ENCODE results near the gene ARPC5L. TPM values are rescaled to one million over a fixed set of nuclear protein-coding genes. Genes with fewer than 3 reads are reported as not detected.
A peak's percentile ranks its signal among the peaks of the same experiment; 100 is the strongest.
"Not testable (repeated sequence)": the region's sequence is repeated elsewhere in the genome, so short reads cannot be mapped to it uniquely, and the experiment has no call there.

ARPC5L gene
- polyA plus RNA-seq, 3 donors = 31.1 to 40.3 (median 39.3) TPM

DNA sequence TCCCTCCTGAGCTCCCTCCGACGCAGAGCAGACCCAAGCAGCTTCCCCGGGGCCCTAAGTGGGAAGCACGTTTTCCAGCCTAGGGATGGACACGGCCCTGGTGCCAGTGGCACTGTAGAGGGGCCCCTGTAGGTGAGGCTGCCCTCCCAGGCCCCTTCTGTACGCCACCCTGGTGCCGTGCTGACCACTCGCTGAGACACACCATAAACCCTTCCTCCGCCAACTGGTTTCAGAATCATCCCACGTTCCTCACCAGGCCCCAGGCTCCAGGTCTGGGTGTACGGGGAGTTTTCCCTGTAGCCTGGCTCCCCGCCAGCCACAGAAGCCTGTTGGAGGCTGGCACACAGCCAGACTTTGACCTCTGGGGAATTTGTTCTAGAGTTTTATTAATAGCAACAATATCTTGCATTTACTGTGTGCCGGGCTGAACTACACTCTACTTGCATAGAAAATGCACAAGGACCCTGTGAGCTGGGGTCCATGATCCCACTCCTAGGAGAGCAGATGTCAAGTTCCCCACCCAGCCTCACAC lies 26.8 kb upstream of the ARPC5L start:
- peak in 6 of 11 donors; percentile 39 to 74 (median 53) for DNase-seq (ENCODE audit: extremely low read depth in 1 of 11, low read depth in 9 of 11, low spot score in 4 of 11)

DNA sequence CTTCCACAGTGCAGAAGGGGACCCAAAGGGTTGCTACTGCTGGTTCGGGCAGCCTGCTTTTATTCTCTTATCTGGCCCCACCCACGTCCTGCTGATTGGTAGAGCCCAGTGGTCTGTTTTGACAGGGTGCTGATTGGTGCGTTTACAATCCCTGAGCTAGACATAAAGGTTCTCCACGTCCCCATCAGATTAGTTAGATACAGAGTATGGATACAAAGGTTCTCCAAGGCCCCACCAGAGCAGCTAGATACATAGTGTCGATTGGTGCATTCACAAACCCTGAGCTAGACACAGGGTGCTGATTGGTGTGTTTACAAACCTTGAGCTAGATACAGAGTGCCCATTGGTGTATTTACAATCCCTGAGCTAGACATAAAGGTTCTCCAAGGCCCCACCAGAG lies 23.8 kb upstream of the ARPC5L start:
- DNase-seq (ENCODE audit: extremely low read depth in 1 of 11, low read depth in 9 of 11, low spot score in 4 of 11) = not testable (repeated sequence)

DNA sequence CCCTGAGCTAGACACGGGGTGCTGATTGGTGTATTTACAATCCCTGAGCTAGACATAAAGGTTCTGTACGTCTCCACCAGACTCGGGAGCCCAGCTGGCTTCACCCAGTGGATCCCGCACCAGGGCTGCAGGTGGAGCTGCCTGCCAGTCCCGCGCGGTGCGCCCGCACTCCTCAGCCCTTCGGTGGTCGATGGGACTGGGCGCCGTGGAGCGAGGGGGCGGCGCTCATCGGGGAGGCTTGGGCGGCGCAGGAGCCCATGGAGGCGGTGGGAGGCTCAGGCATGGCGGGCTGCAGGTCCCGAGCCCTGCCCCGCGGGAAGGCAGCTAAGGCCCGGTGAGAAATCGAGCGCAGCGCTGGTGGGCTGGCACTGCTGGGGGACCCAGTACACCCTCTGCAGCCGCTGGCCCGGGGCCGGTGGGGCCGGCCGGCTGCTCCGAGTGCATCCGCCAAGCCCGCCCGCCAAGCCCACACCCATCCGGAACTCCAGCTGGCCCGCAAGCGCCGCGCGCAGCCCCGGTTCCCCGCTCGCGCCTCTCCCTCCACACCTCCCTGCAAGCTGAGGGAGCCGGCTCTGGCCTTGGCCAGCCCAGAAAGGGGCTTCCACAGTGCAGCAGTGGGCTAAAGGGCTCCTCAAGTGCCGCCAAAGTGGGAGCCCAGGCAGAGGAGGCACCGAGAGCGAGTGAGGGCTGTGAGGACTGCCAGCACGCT lies 23.2 kb upstream of the ARPC5L start:
- DNase-seq (ENCODE audit: extremely low read depth in 1 of 11, low read depth in 9 of 11, low spot score in 4 of 11) = not testable (repeated sequence)

DNA sequence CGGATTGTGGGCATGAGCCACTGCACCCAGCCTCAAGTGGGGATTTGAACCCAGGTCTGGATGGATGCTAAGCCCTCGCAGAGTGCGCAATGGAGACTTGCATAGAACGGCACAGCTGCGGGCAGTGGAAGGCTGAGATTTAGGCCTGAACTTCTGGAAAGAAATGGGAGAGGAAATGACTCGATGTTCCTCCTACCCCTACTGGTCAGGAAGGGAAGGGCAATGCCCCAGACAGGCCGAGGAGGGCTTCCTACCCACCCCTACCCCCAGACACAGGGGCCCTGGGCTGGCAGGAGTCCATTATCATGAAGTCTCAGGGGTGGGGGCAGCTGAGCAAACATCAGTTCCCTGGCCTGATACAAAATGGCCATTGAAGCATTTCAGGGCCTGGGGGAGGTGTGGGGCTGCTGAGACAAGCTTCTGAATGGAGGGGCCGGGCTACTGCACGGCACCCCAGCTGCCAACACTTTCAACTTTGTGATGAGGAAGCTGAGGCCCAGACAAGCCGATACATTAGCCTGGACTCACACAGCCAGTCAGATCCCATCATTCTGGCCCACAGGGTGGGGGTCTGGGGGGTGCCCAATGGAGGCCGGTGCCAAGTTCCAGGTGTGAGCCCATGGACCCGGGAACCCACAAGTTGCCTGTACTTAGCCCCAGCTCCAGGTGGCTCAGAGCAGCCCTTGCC lies 22.2 kb upstream of the ARPC5L start:
- DNase-seq (ENCODE audit: extremely low read depth in 1 of 11, low read depth in 9 of 11, low spot score in 4 of 11) = no peak

DNA sequence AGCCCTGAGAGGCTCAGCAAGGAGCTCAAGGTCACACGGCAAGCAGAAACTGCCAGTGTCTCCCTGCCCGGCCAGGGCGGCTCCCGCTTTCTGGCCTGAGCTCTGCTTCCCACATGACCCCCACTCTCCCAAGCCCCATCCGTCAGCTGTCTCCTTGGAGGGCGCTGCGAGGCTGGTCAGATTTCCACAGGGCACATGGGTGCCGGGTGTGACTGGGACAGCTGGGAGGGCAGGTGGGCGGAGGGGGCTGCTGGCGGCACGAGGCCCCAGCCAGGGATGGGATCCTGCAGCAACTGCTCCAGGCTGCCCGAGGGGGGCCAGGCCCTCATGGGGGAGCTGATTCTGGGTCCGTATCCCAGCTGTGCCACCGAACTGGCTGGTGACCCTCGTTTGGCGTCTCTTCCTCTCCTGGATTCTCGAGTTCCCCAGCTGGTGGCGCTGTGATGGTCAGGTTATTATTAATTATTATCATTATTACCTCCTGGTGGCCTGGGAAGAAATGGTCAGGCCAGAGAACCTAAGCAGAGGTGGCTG lies 21.6 kb upstream of the ARPC5L start:
- DNase-seq (ENCODE audit: extremely low read depth in 1 of 11, low read depth in 9 of 11, low spot score in 4 of 11) = no peak

DNA sequence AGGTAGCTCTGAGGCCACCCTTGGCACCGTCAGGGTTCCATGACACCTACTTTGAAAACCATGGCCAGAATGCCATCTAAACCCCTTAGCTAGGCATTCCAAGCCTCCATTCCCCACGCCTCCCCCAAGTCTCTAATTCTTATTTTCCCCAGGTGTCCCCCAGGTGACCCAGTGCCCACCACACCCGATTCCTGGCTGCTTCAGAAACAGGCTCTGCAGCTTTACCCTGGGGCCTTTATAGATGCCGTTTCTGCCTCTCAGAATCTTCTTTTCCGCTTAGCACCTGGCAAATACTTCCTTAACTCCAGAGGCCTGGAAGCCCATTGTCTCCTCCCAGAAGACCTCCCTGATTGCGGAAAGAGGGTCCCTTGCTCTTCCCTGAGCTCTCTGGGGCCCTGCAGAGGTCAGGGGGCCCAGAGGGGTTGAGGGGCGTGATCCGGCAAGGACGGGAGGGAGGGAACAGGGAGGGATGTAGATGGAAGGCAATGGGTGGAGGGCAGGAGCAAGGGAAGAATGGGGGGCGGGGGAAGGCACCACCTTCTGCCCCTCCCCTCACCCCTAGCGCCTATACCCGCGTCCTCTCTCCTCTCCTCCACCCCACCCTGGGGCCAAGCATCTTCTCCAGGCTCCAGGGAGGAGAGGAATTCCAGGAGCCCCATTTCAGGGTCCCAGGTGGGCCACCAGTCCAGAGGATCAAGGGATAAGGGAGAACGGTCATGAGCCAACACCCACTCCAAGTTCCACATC lies 20.7 kb upstream of the ARPC5L start:
- DNase-seq (ENCODE audit: extremely low read depth in 1 of 11, low read depth in 9 of 11, low spot score in 4 of 11) = no peak

DNA sequence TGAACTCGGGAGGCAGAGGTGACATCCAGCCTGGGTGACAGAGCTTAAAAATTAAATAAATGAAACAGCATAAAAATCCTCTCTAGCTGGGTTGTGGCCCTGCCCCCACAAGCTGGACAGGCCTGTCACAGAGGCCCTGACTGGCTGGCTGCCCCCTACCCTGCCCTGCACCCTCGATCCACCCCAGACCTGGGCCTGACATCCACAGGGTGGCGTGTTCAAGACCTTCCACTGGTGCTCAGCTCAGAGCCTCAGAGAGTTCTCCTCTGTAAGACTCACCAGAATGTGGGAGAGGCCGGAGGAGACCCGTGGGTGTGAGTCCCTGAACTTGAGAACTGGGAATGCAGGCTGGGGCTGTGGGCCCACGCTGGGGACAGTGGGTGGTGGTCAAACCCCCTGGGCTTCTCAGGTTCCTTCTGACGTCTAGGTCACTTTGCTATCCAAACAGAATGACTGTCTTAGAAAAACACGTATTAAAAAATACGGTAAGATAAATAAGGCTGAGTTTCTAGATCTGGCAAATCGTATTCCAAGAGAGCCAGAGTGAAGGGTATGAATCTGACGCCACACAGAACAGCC lies 18.4 kb upstream of the ARPC5L start:
- no peak for DNase-seq (ENCODE audit: extremely low read depth in 1 of 11, low read depth in 9 of 11, low spot score in 4 of 11)

DNA sequence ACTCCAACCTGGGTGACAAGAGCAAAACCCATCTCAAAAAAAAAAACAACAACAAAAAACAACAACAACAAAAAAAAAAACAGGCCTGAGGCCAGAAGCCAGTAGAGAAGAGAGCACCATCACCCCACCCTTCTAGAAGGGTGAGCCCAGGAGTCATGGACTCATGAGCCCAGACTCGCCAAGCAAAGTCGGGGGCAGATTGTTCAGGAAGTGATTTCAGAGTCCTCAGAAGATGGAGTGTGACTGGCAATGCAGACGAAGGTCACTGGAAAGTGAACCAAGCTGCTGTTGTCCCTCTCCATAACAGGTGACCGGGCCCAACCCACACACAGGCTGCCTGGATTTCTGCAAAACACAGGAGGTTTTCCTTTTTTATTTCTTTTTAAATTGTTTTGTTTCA lies 17.6 kb upstream of the ARPC5L start:
- no peak for DNase-seq (ENCODE audit: extremely low read depth in 1 of 11, low read depth in 9 of 11, low spot score in 4 of 11)

DNA sequence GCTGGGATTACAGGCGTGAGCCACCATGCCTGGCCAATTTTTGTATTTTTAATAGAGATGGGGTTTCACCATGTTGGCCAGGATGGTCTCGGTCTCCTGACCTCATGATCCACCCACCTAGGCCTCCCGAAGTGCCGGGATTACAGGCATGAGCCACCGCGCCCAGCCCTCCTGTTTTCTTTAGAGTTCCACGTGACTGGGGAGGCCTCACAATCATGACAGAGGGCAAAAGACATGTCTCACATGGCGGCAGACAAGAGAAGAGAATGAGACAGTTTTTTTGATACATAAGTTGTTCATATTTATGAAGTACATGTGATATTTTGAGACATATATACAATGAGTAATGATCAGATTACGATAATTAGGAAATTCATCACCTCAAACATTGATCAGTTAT lies 15.5 kb upstream of the ARPC5L start:
- not testable (repeated sequence) for DNase-seq (ENCODE audit: extremely low read depth in 1 of 11, low read depth in 9 of 11, low spot score in 4 of 11)

DNA sequence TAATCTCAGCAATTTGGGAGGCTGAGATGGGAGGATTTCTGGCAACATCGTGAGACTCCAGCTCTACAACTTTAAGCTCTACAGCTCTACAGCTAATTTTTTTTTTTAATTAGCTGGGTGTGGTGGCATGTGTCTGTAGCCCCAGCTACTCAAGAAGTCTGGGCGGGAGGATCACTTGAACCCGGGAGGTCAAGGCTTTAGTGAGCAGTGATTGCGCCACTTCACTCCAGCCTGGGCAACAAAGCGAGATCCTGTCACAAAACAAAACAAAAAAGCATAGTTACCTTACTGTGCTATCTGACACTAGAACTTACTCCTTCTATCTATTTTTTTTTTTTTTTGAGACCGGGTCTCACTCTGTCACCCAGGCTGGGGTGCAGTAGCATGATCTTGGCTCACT lies 15.0 kb upstream of the ARPC5L start:
- DNase-seq (ENCODE audit: extremely low read depth in 1 of 11, low read depth in 9 of 11, low spot score in 4 of 11) = no peak

DNA sequence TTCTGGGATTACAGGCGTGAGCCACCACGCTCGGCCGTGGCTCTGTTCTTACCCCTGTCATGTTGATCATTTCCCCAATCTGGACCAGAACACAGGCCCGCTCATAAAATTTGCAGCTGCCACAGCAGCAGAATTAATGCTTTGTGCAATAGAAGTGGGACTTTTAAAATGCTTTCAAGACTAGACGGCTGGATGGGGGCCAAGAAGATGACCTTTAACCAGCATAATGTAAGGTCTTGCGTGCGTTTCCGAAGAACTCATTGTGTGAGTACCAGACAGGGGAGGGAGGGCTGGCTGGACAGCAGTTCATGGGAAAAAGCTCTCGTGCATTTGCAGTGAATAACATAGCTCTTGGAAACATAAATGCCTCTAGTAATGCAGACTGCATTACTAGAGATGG lies 12.1 kb upstream of the ARPC5L start:
- peak in 1 of 11 donors; percentile 62 for DNase-seq (ENCODE audit: extremely low read depth in 1 of 11, low read depth in 9 of 11, low spot score in 4 of 11)

DNA sequence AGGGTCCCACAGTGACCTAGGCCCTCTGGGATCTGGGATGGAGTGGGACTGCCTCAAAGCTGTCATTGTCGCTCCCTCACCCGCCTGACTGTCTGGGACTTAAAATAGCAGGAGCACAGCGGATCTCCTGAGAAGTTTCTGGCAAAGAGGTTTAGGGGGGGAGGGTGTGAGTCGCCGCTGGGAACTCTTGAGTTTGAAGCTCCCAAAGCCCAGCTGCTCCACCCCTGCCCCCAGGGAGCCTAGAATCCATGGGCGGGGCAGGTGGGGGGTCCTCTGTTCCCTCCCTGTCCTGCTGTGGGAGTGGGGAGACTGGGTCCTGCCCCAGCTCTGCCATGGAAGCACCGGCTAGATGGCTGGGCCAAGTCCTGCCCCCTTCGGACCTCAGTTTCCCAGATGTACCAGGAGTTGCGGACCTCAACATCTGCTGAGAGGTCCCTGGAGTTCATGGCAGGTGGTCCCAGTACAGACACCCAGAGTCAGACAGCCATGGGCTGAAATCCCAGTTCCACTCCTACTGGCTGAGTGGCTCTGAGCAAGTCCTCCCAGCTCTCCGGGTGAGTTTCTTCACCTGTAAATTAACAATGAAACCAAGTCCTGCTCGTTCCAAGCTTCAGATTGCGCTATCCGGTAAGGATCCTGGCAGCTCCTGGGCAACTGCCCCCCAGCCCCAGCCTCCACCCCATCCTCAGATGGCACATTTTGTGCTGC lies 9.7 kb upstream of the ARPC5L start:
- no peak for DNase-seq (ENCODE audit: extremely low read depth in 1 of 11, low read depth in 9 of 11, low spot score in 4 of 11)

DNA sequence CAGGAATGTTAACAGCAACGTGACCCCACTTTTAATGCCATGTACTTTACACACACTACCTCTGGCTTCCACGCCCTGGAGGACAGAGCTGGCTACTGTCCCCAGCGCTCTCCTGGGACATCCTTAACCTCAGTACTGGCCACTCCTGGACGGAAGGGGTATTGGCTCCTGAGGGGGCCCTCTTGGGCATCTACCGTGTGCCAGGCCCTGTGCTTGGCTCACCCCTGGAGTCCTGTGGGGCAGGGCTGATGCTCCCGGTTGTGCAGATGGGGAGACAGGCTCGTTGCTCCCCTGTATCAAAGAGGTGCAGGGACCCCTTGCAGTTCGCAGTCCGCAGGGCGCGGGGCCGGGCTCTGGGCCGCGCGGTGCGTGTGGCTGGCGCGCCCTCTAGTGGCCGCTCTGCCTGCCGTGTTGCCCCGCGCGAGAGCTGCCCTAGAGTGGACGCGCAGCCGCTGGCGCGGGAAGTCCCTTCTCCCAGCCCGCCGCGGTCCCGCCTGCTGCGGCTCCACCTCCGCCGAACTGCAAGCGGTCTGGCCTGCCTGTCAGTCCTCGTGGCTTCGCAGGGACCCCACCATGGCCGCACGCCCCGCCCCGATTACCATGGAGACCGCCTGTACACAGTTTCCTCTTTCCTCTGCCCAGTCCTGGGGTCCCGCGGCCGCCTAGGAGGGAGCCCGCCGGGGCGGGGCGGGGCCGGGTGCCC lies 8.9 kb upstream of the ARPC5L start, which contains the start of gene WDR38:
WDR38 (plus strand) TSS at position 632 of the 703 bp plus-strand sequence. CDS start 72 bp downstream, outside the sequence.
- peak in 3 of 11 donors; percentile 48 to 59 (median 55) for DNase-seq (ENCODE audit: extremely low read depth in 1 of 11, low read depth in 9 of 11, low spot score in 4 of 11)

DNA sequence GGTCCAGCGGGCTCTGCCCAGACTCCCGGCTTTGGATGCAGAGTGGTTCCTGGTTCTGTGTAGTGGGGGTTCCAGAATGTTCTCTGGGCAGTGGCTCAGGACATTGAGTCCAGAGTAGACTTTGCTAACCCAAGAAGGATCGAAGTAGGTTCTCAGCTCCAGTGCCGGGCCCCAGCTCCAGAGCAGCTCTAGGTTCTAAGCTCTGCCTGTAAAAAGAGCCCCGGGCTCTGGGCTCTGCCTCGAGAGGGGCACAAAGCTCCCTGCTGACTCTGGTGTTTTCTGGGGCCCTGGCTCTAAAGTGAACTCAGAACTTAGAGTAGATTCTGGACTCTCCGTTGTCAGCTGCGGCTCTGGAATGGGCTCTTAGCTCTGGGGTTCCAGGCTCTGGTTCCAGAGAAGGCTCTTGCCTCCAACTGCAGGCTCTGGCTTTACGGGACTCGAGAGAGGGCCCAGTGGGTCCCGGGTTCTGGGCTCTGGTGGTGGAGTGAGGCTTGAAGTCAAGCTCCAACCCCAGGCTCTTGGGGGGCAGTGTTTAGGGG lies 8.3 kb upstream of the ARPC5L start:
- no peak for DNase-seq (ENCODE audit: extremely low read depth in 1 of 11, low read depth in 9 of 11, low spot score in 4 of 11)

DNA sequence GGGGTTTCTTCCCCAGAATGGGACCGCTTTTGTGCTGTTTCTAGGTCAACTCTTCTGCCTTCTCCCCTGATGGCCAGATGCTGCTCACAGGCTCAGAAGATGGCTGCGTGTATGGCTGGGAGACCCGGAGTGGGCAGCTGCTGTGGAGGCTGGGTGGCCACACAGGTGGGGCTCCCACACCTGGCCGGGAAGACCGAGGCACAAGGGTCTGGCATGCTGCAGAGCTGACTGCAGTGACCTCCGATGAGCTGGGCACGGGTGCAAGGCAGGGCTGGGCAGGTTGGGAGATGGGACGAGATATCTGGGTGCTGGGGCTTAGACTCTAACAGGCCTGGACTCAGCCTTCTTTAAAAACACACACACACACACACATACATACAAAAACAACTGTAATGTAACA lies 7.8 kb upstream of the ARPC5L start:
- no peak for DNase-seq (ENCODE audit: extremely low read depth in 1 of 11, low read depth in 9 of 11, low spot score in 4 of 11)

DNA sequence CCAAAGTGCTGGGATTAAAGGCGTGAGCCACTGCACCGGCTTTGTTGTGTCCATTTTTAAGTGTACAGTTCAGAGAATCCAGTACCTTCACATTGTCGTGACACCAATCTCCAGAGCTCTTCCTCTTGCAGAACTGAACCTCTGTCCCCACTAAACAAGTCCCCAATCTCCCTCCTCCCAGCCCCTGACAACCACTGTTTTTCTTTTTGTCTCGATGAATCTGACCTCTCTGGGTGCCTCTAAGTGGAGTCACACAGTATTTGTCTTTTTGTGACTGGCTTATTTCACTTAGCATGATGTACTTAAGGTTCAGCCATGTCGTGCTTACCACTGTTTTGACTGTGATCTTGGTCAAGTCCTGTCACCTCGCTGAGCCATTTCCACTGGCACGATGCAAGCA lies 7.1 kb upstream of the ARPC5L start:
- DNase-seq (ENCODE audit: extremely low read depth in 1 of 11, low read depth in 9 of 11, low spot score in 4 of 11) = no peak

DNA sequence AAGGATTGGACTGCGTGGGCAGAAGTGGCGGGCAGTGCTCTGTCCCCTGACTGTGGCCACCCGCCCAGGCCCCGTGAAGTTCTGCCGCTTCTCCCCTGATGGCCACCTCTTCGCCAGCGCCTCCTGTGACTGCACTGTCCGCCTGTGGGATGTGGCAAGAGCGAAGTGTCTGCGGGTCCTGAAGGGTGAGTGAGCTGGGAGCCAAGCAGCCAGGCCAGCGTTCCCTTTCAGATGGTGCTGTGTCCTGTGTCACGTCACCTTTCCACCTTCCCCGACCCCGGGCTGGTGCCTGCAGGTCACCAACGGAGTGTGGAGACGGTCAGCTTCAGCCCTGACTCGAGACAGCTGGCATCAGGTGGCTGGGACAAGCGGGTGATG lies 6.4 kb upstream of the ARPC5L start:
- no peak for DNase-seq (ENCODE audit: extremely low read depth in 1 of 11, low read depth in 9 of 11, low spot score in 4 of 11)
